Measurements from ENCODE around the gene IL9R.
A peak's percentile ranks its signal among the peaks of the same experiment; 100 is the strongest.
"Not testable (repeated sequence)": the region's sequence is repeated elsewhere in the genome, so short reads cannot be mapped to it uniquely, and the experiment has no call there.

IL9R gene

GRCh38 chrX:155971658-155972057 is 25.8 kb upstream of the IL9R start:
- H3K9me3 Mint-ChIP-seq; DNase-seq; H3K27ac Mint-ChIP-seq; H3K4me3 Mint-ChIP-seq; ATAC-seq (replicated peaks); H3K4me1 Mint-ChIP-seq (ENCODE audit: low read depth in 2 of 2); H3K36me3 Mint-ChIP-seq (ENCODE audit: insufficient read depth): not testable (repeated sequence)
- H3K27me3 Mint-ChIP-seq: peaks cover 27 to 60% of the 10 kb centered on the region in 2 donors

GRCh38 chrX:155972241-155972640 is 25.3 kb upstream of the IL9R start:
- not testable (repeated sequence) for DNase-seq; H3K4me3 Mint-ChIP-seq; H3K9me3 Mint-ChIP-seq; H3K4me1 Mint-ChIP-seq (ENCODE audit: low read depth in 2 of 2); ATAC-seq (replicated peaks); H3K36me3 Mint-ChIP-seq (ENCODE audit: insufficient read depth); H3K27ac Mint-ChIP-seq
- peaks cover 29 to 64% of the 10 kb centered on the region in 2 donors for H3K27me3 Mint-ChIP-seq

- H3K27me3 Mint-ChIP-seq: no peaks in the 10 kb centered on the region
- ATAC-seq (replicated peaks) (no peak), DNase-seq (no peak)
- no peaks in the 10 kb centered on the region for H3K36me3 Mint-ChIP-seq (ENCODE audit: insufficient read depth)
- H3K4me3 Mint-ChIP-seq: no peak overlapping the region
- no peak overlapping the region for H3K27ac Mint-ChIP-seq
- H3K9me3 Mint-ChIP-seq: peaks cover 0 to 1% of the 10 kb centered on the region in 2 donors
- H3K4me1 Mint-ChIP-seq (ENCODE audit: low read depth in 2 of 2): no peaks in the 10 kb centered on the region
Observed at GRCh38 chrX:155983326-155983725, 14.2 kb upstream of the IL9R start.

- no peaks in the 10 kb centered on the region for H3K36me3 Mint-ChIP-seq (ENCODE audit: insufficient read depth)
- H3K27me3 Mint-ChIP-seq: no peaks in the 10 kb centered on the region
- DNase-seq (no peak), ATAC-seq (replicated peaks) (no peak)
- H3K9me3 Mint-ChIP-seq: peaks cover 0 to 1% of the 10 kb centered on the region in 2 donors
- no peak overlapping the region for H3K4me3 Mint-ChIP-seq
- H3K27ac Mint-ChIP-seq: no peak overlapping the region
- no peaks in the 10 kb centered on the region for H3K4me1 Mint-ChIP-seq (ENCODE audit: low read depth in 2 of 2)
Observed at GRCh38 chrX:155985208-155985607, 12.3 kb upstream of the IL9R start.

- ATAC-seq (replicated peaks); H3K4me3 Mint-ChIP-seq; H3K9me3 Mint-ChIP-seq; DNase-seq; H3K27me3 Mint-ChIP-seq; H3K27ac Mint-ChIP-seq; H3K36me3 Mint-ChIP-seq (ENCODE audit: insufficient read depth); H3K4me1 Mint-ChIP-seq (ENCODE audit: low read depth in 2 of 2): not testable (repeated sequence)
Observed at GRCh38 chrX:155986995-155987394, 10.5 kb upstream of the IL9R start.

- DNase-seq (no peak), ATAC-seq (replicated peaks) (no peak)
- Mint-ChIP-seq H3K4me1 (ENCODE audit: low read depth in 2 of 2) (no peaks in the 10 kb centered on the region), H3K27ac (no peak overlapping the region), H3K9me3 (no peaks in the 10 kb centered on the region), H3K36me3 (ENCODE audit: insufficient read depth) (no peaks in the 10 kb centered on the region), H3K27me3 (peaks cover 0 to 10% of the 10 kb centered on the region in 2 donors), H3K4me3 (no peak overlapping the region)
Observed at GRCh38 chrX:155988859-155989258, 8.6 kb upstream of the IL9R start.

- no peak for DNase-seq
- Mint-ChIP-seq H3K27ac (no peak overlapping the region), H3K27me3 (peaks cover 0 to 10% of the 10 kb centered on the region in 2 donors), H3K4me1 (ENCODE audit: low read depth in 2 of 2) (peaks cover 7 to 25% of the 10 kb centered on the region in 2 donors), H3K9me3 (no peaks in the 10 kb centered on the region), H3K4me3 (no peak overlapping the region), H3K36me3 (ENCODE audit: insufficient read depth) (no peaks in the 10 kb centered on the region)
- ATAC-seq (replicated peaks): no peak
Observed at GRCh38 chrX:155993421-155993820, 4.1 kb upstream of the IL9R start.

GRCh38 chrX:155995321-155995875 is 2.1 kb upstream of the IL9R start:
- Mint-ChIP-seq H3K36me3 (ENCODE audit: insufficient read depth) (no peaks in the 10 kb centered on the region), H3K27me3 (peaks cover 0 to 10% of the 10 kb centered on the region in 2 donors), H3K4me1 (ENCODE audit: low read depth in 2 of 2) (peaks cover 7 to 29% of the 10 kb centered on the region in 2 donors), H3K4me3 (no peak overlapping the region), H3K9me3 (no peaks in the 10 kb centered on the region), H3K27ac (peak overlapping the region in 1 of 2 donors; percentile 90)
- DNase-seq: no peak
- ATAC-seq (replicated peaks): no peak

- DNase-seq: no peak
- H3K4me1 Mint-ChIP-seq (ENCODE audit: low read depth in 2 of 2): peaks cover 15 to 40% of the 10 kb centered on the region in 2 donors
- H3K27me3 Mint-ChIP-seq: no peaks in the 10 kb centered on the region
- H3K36me3 Mint-ChIP-seq (ENCODE audit: insufficient read depth): peaks cover 2% of the 10 kb centered on the region
- H3K27ac Mint-ChIP-seq: peak overlapping the region; percentile 83 to 90
- ATAC-seq (replicated peaks): no peak
- H3K9me3 Mint-ChIP-seq: no peaks in the 10 kb centered on the region
- H3K4me3 Mint-ChIP-seq: peak overlapping the region; percentile 39 to 49
Observed at GRCh38 chrX:155998116-155998515, 620 bp downstream of the IL9R start.

- Mint-ChIP-seq H3K4me3 (peak overlapping the region in 1 of 2 donors; percentile 49), H3K9me3 (no peaks in the 10 kb centered on the region), H3K27me3 (no peaks in the 10 kb centered on the region), H3K4me1 (ENCODE audit: low read depth in 2 of 2) (peaks cover 15 to 43% of the 10 kb centered on the region in 2 donors), H3K36me3 (ENCODE audit: insufficient read depth) (peaks cover 2% of the 10 kb centered on the region), H3K27ac (peak overlapping the region; percentile 38 to 90)
- DNase-seq: no peak
- no peak for ATAC-seq (replicated peaks)
Observed at GRCh38 chrX:155998761-155999510, 1.4 kb downstream of the IL9R start.

- H3K27me3 Mint-ChIP-seq; DNase-seq; ATAC-seq (replicated peaks); H3K4me3 Mint-ChIP-seq; H3K9me3 Mint-ChIP-seq; H3K36me3 Mint-ChIP-seq (ENCODE audit: insufficient read depth): not testable (repeated sequence)
- H3K27ac Mint-ChIP-seq: peak overlapping the region; percentile 13 to 38
- peaks cover 15 to 44% of the 10 kb centered on the region in 2 donors for H3K4me1 Mint-ChIP-seq (ENCODE audit: low read depth in 2 of 2)
Observed at GRCh38 chrX:155999751-156000150, 2.3 kb downstream of the IL9R start.

GRCh38 chrX:156000361-156000926 is 2.9 kb downstream of the IL9R start:
- no peaks in the 10 kb centered on the region for H3K9me3 Mint-ChIP-seq
- H3K27me3 Mint-ChIP-seq: no peaks in the 10 kb centered on the region
- H3K4me1 Mint-ChIP-seq (ENCODE audit: low read depth in 2 of 2): peaks cover 17 to 42% of the 10 kb centered on the region in 2 donors
- H3K27ac Mint-ChIP-seq: peak overlapping the region in 1 of 2 donors; percentile 13
- H3K4me3 Mint-ChIP-seq: no peak overlapping the region
- DNase-seq (no peak), ATAC-seq (replicated peaks) (peak; percentile 15)
- peaks cover 2% of the 10 kb centered on the region for H3K36me3 Mint-ChIP-seq (ENCODE audit: insufficient read depth)

GRCh38 chrX:156001001-156001666 is 3.6 kb downstream of the IL9R start:
- ATAC-seq (replicated peaks) (no peak), DNase-seq (no peak)
- Mint-ChIP-seq H3K4me1 (ENCODE audit: low read depth in 2 of 2) (peaks cover 17 to 37% of the 10 kb centered on the region in 2 donors), H3K27ac (peak overlapping the region; percentile 13 to 33), H3K27me3 (no peaks in the 10 kb centered on the region), H3K9me3 (no peaks in the 10 kb centered on the region), H3K36me3 (ENCODE audit: insufficient read depth) (peaks cover 2% of the 10 kb centered on the region), H3K4me3 (peak overlapping the region; percentile 21 to 42)

All from effector memory CD8-positive, alpha-beta T cell (primary cell).